Liver (tissue), 9 donors: ENCODE measurements around the gene WDR81. TPM values are rescaled to one million over a fixed set of nuclear protein-coding genes. Genes with fewer than 3 reads are reported as not detected.
"Not testable (repeated sequence)": the region's sequence is repeated elsewhere in the genome, so short reads cannot be mapped to it uniquely, and the experiment has no call there.

Experiments
- DNase-seq: peaks from one replicate; pipeline ENCODE4 v3.0.0-alpha.2; 2017; ENCODE audit warnings: low spot score
- H3K27ac ChIP-seq, 2 donors: one replicate each; pipeline ENCODE4 v1.7.0; 2013; ENCODE audit warnings: inconsistent platforms in 2 of 2, low read length in 2 of 2, control low read depth in 1 of 2, low read depth in 1 of 2, mild to moderate bottlenecking in 1 of 2
- H3K27me3 ChIP-seq, 4 donors: one replicate each; pipeline versions ENCODE4 v1.6.1 to v1.7.0; 2013; ENCODE audit warnings: low read length in 3 of 4, inconsistent platforms in 1 of 4, mild to moderate bottlenecking in 1 of 4, moderate library complexity in 1 of 4; ENCODE audit not compliant: control insufficient read depth in 4 of 4, insufficient read depth in 4 of 4
- H3K36me3 ChIP-seq, 4 donors: one replicate each; pipeline versions ENCODE4 v1.6.1 to v1.7.0; 2013; ENCODE audit warnings: low read length in 3 of 4, mild to moderate bottlenecking in 3 of 4, low read depth in 1 of 4, moderate library complexity in 1 of 4; ENCODE audit not compliant: control insufficient read depth in 4 of 4, insufficient read depth in 3 of 4
- H3K4me1 ChIP-seq, 4 donors: one replicate each; pipeline versions ENCODE4 v1.6.1 to v1.7.0; 2013; ENCODE audit warnings: low read length in 3 of 4, mild to moderate bottlenecking in 3 of 4, moderate library complexity in 1 of 4; ENCODE audit not compliant: control insufficient read depth in 4 of 4, insufficient read depth in 4 of 4
- H3K4me3 ChIP-seq, 3 donors: one replicate each; pipeline versions ENCODE4 v1.6.1 to v1.7.0; 2013; ENCODE audit warnings: low read length in 3 of 3, control low read depth in 1 of 3, low read depth in 1 of 3, mild to moderate bottlenecking in 1 of 3
- H3K9ac ChIP-seq, 2 donors: one replicate each; pipeline ENCODE4 v1.7.0; 2013; ENCODE audit warnings: low read length in 2 of 2, mild to moderate bottlenecking in 2 of 2, moderate library complexity in 2 of 2, control low read depth in 1 of 2, low read depth in 1 of 2
- H3K9me3 ChIP-seq, 4 donors: one replicate each; pipeline versions ENCODE4 v1.6.1 to v1.7.0; 2013; ENCODE audit warnings: low read length in 3 of 4; ENCODE audit not compliant: control insufficient read depth in 4 of 4
- FOXA1 ChIP-seq: IDR thresholded peaks from 2 replicates; pipeline ENCODE4 v1.6.1; 2016; ENCODE audit warnings: antibody characterized with exemption
- FOXA2 ChIP-seq: IDR thresholded peaks from 2 replicates; pipeline ENCODE4 v1.6.1; 2016; ENCODE audit warnings: antibody characterized with exemption
- GABPA ChIP-seq, 2 donors: IDR thresholded peaks in 1 of 2; conservative IDR thresholded peaks in 1 of 2; 2 replicates each; pipeline ENCODE4 v1.6.1; 2016; ENCODE audit warnings: antibody characterized with exemption in 2 of 2, mild to moderate bottlenecking in 1 of 2, moderate library complexity in 1 of 2
- HNF4A ChIP-seq, 2 donors: conservative IDR thresholded peaks; 2 replicates each; pipeline ENCODE4 v1.6.1; 2016; ENCODE audit warnings: antibody characterized with exemption in 2 of 2, mild to moderate bottlenecking in 2 of 2
- HNF4G ChIP-seq: IDR thresholded peaks from 2 replicates; pipeline ENCODE4 v1.6.1; 2016; ENCODE audit warnings: antibody characterized with exemption
- JUND ChIP-seq, 2 donors: IDR thresholded peaks; 2 replicates each; pipeline ENCODE4 v1.6.1; 2016; ENCODE audit warnings: antibody characterized with exemption in 2 of 2
- REST ChIP-seq: IDR thresholded peaks from 2 replicates; pipeline ENCODE4 v1.6.1; 2016; ENCODE audit warnings: antibody characterized with exemption, mild to moderate bottlenecking
- RXRA ChIP-seq, 2 donors: IDR thresholded peaks; 2 replicates each; pipeline ENCODE4 v1.6.1; 2017 to 2018; ENCODE audit warnings: antibody characterized with exemption in 2 of 2, mild to moderate bottlenecking in 1 of 2
- TAF1 ChIP-seq: conservative IDR thresholded peaks from 2 replicates; pipeline ENCODE4 v1.6.1; 2016; ENCODE audit warnings: antibody characterized with exemption, mild to moderate bottlenecking
- YY1 ChIP-seq: IDR thresholded peaks from 2 replicates; pipeline ENCODE4 v1.6.1; 2016; ENCODE audit warnings: antibody characterized with exemption, mild to moderate bottlenecking
- WGBS: extraction: QIAGEN DNeasy Blood & Tissue Kit; methylation state at CpG from one replicate; pipeline ENCODE4 v1.1.7; 2013; 5-methylcytosine and 5-hydroxymethylcytosine counted together
- polyA plus RNA-seq, 2 donors: library from polyadenylated mRNA; stranded (reverse) in 1 of 2; unstranded in 1 of 2; fragments of 200-250 nt in 1 of 2; fragments of >200 nt in 1 of 2; fragmentation: Nextera tagmentation in 1 of 2; extraction: Ambion mirVana in 1 of 2; gene quantifications; one replicate each; pipeline versions ENCODE4 v1.2.1 to v1.2.3, GENCODE V29; 2013 to 2015
- total RNA-seq, 2 donors: library from RNA; depleted of rRNA; stranded (reverse); fragments of >200 nt; gene quantifications; one replicate each; pipeline ENCODE4 v1.2.3, GENCODE V29; 2014
- TF ChIP-seq, protein P1 (sequence below): IDR thresholded peaks from 2 replicates; pipeline ENCODE4 v1.6.1; 2016; ENCODE audit warnings: antibody characterized with exemption
- TF ChIP-seq, protein P2 (sequence below): IDR thresholded peaks from 2 replicates; pipeline ENCODE4 v1.6.1; 2016; ENCODE audit warnings: antibody characterized with exemption
- donor health status: healthy.
- donor health status: healthy.
- donor health status: healthy.
- donor health status: healthy.
- donor health status: healthy.

The WDR81 gene
- total and polyA plus RNA-seq, 4 donors: 12.3 to 41.8 (median 33.0) TPM

DNA sequence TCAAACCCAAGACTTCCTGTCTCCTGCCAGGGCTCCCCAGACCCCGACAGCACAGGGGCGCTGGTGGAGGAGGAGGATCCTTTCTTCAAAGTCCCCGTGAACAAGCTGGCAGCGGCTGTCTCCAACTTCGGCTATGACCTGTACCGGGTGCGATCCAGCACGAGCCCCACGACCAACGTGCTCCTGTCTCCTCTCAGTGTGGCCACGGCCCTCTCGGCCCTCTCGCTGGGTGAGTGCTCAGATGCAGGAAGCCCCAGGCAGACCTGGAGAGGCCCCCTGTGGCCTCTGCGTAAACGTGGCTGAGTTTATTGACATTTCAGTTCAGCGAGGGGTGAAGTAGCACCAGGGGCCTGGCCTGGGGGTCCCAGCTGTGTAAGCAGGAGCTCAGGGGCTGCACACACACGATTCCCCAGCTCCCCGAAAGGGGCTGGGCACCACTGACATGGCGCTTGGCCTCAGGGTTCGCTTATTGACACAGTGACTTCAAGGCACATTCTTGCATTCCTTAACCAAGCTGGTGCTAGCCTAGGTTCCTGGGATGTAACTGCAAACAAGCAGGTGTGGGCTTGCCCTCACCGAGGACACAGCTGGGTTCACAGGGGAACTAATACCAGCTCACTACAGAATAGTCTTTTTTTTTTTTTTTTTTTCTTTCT is 45.4 kb downstream of the WDR81 start:
- H3K4me3 ChIP-seq: no peak overlapping the region
- 63% methylated on average over 21 of the region's 21 CpGs for WGBS
- no peak overlapping the region for H3K9ac ChIP-seq
- H3K27ac ChIP-seq: no peak overlapping the region
- peaks cover 0 to 12% (median 5%) of the 10 kb centered on the region in 4 donors for H3K4me1 ChIP-seq
- H3K36me3 ChIP-seq: peaks cover 5 to 38% (median 20%) of the 10 kb centered on the region in 4 donors
- no peaks in the 10 kb centered on the region for H3K9me3 ChIP-seq
- no peak for TF ChIP-seq HNF4A (conservative IDR thresholded peaks at IDR 0.05)
- no peak for TF ChIP-seq FOXA2
- TF ChIP-seq FOXA1: no peak
- no peak for TF ChIP-seq HNF4G
- no peak for TF ChIP-seq JUND (IDR thresholded peaks at IDR 0.05)
- no peak for TF ChIP-seq REST
- TF ChIP-seq YY1: no peak
- TF ChIP-seq, protein P1, sequence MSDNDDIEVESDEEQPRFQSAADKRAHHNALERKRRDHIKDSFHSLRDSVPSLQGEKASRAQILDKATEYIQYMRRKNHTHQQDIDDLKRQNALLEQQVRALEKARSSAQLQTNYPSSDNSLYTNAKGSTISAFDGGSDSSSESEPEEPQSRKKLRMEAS: no peak
- TF ChIP-seq GABPA (IDR thresholded peaks at IDR 0.05 in 1 of 2, conservative IDR thresholded peaks at IDR 0.05 in 1 of 2): no peak
- no peak for TF ChIP-seq TAF1
- TF ChIP-seq, protein P2, sequence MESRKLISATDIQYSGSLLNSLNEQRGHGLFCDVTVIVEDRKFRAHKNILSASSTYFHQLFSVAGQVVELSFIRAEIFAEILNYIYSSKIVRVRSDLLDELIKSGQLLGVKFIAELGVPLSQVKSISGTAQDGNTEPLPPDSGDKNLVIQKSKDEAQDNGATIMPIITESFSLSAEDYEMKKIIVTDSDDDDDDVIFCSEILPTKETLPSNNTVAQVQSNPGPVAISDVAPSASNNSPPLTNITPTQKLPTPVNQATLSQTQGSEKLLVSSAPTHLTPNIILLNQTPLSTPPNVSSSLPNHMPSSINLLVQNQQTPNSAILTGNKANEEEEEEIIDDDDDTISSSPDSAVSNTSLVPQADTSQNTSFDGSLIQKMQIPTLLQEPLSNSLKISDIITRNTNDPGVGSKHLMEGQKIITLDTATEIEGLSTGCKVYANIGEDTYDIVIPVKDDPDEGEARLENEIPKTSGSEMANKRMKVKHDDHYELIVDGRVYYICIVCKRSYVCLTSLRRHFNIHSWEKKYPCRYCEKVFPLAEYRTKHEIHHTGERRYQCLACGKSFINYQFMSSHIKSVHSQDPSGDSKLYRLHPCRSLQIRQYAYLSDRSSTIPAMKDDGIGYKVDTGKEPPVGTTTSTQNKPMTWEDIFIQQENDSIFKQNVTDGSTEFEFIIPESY: no peak
- no peaks in the 10 kb centered on the region for H3K27me3 ChIP-seq
- DNase-seq: no peak

DNA sequence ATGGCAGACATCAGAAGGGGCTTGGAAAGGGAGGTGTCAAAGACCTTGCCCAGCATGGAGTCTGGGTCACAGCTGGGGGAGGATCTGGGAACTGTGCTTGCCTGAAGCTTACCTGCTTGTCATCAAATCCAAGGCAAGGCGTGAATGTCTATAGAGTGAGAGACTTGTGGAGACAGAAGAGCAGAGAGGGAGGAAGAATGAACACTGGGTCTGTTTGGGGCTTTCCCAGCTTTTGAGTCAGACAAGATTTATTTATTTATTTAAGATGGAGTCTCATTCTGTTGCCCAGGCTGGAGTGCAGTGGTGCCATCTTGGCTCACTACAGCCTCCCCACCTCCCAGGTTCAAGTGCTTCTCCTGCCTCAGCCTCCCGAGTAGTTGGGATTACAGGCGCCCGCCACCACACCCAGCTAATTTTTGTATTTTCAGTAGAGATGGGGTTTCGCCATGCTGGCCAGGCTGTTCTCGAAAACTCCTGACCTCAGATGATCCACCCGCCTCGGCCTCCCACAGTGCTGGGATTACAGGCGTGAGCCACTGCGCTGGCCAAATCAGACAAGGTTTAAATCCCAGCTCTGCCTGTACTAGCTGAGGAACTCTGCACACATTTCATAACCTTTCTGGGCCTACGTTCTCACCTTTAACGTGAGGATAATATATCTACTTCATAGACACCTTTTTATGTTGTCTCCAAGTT is 48.6 kb downstream of the WDR81 start:
- not testable (repeated sequence) for DNase-seq, H3K4me3 ChIP-seq, H3K4me1 ChIP-seq, H3K9me3 ChIP-seq, H3K9ac ChIP-seq, H3K27me3 ChIP-seq
- 73% methylated on average over 12 of the region's 12 CpGs for WGBS
- Histone ChIP-seq H3K27ac (peak overlapping the region in 1 of 2 donors; percentile 31), H3K36me3 (peaks cover 10 to 60% (median 39%) of the 10 kb centered on the region in 4 donors)
- peak; percentile 12 to 14 for TF ChIP-seq RXRA (IDR thresholded peaks at IDR 0.05)
